Body of pancreas (tissue), 4 donors: ENCODE results near the gene BRINP3. TPM values are rescaled to one million over a fixed set of nuclear protein-coding genes. Genes with fewer than 3 reads are reported as not detected.
A peak's percentile ranks its signal among the peaks of the same experiment; 100 is the strongest.

Experiments used
- ATAC-seq: fragments of 150-250 bp; one replicate; pipeline ENCODE4 v1.9.1; 2016
- DNase-seq, 4 donors: peaks; one replicate each; pipeline ENCODE4 v3.0.0-alpha.2; 2019
- H3K27ac ChIP-seq, 4 donors: fragments of 200-600 bp; sonication (generic); 1 replicate in 3 of 4; 2 replicates in 1 of 4; pipeline versions ENCODE4 v1.5.1 to v1.6.1; 2016 to 2019; ENCODE audit warnings: mild to moderate bottlenecking in 1 of 4, mixed read lengths in 1 of 4, moderate library complexity in 1 of 4
- H3K27me3 ChIP-seq, 2 donors: fragments of 200-600 bp; sonication (generic); one replicate each; pipeline ENCODE4 v1.6.0; 2016; ENCODE audit warnings: mild to moderate bottlenecking in 1 of 2
- H3K36me3 ChIP-seq, 2 donors: fragments of 200-600 bp; sonication (generic); replicated peaks in 1 of 2; 2 replicates each; pipeline ENCODE4 v1.5.1; 2016; ENCODE audit warnings: low read depth in 2 of 2; ENCODE audit not compliant: insufficient read depth in 1 of 2
- H3K4me1 ChIP-seq: fragments of 200-600 bp; sonication (generic); one replicate; pipeline ENCODE4 v1.6.0; 2016
- H3K4me3 ChIP-seq, 2 donors: fragments of 200-600 bp; sonication (generic); 1 replicate in 1 of 2; 2 replicates in 1 of 2; pipeline ENCODE4 v1.5.1; 2016 to 2019
- H3K9me3 ChIP-seq, 3 donors: fragments of 200-600 bp; sonication (generic); 1 replicate in 2 of 3; 2 replicates in 1 of 3; pipeline ENCODE4 v1.5.1; 2016
- CTCF ChIP-seq, 7 experiments: fragments of 450-650 bp in 4 of 7; fragments of 200-600 bp in 3 of 7; sonication (generic) in 3 of 7; IDR thresholded peaks; one replicate each; pipeline ENCODE4 v1.5.1; 2016 to 2019; ENCODE audit warnings: antibody characterized with exemption in 7 of 7
- POLR2A ChIP-seq, 3 donors: fragments of 450-650 bp; IDR thresholded peaks; one replicate each; pipeline ENCODE4 v1.6.1; 2016; ENCODE audit warnings: antibody characterized with exemption in 3 of 3, mild to moderate bottlenecking in 2 of 3
- WGBS, 2 donors: methylation state at CpG; one replicate each; pipeline ENCODE4 v1.1.5; 2017; 5-methylcytosine and 5-hydroxymethylcytosine counted together
- intact Hi-C: fragments of 100-400 bp; cut with DNase I; formaldehyde crosslinking; loops from one replicate; pipeline ENCODE4 v1.15.1; 2023
- total RNA-seq, 2 donors: library from RNA; depleted of rRNA; stranded (reverse); fragments of >200 nt; gene quantifications; one replicate each; pipeline ENCODE4 v1.1.0, GENCODE V29; 2016

Gene BRINP3
- total RNA-seq, 2 donors from 2014 or later = not detected

- Histone ChIP-seq H3K9me3 (no peaks in the 10 kb centered on the region), H3K27ac (no peak overlapping the region), H3K36me3 (no peaks in the 10 kb centered on the region), H3K27me3 (peaks cover 0 to 9% of the 10 kb centered on the region in 2 donors), H3K4me1 (peaks cover 30% of the 10 kb centered on the region), H3K4me3 (peak overlapping the region in 1 of 2 donors; percentile 32)
- no peak for DNase-seq
- TF ChIP-seq CTCF (IDR thresholded peaks at IDR 0.05) (no peak), POLR2A (IDR thresholded peaks at IDR 0.05) (no peak)
- 4 to 7% methylated on average over 4 of the region's 4 CpGs for WGBS, 2 donors
- ATAC-seq = no peak
- intact Hi-C loops = no loop called here
Observed at GRCh38 chr1:190479050-190479397, 1.4 kb upstream of the BRINP3 start.

- DNase-seq (peak in 2 of 4 donors; percentile 3 to 17), ATAC-seq (peak; percentile 45)
- no peaks in the 10 kb centered on the region for H3K36me3 ChIP-seq
- peaks cover 0 to 9% of the 10 kb centered on the region in 2 donors for H3K27me3 ChIP-seq
- TF ChIP-seq POLR2A (IDR thresholded peaks at IDR 0.05) = no peak
- TF ChIP-seq CTCF (IDR thresholded peaks at IDR 0.05) = peak in 1 of 7 experiments; percentile 15
- H3K9me3 ChIP-seq = no peaks in the 10 kb centered on the region
- no peak overlapping the region for H3K27ac ChIP-seq
- H3K4me3 ChIP-seq = peak overlapping the region in 1 of 2 donors; percentile 32
- WGBS, 2 donors = 1 to 2% methylated on average over 37 to 42 of the region's 42 CpGs
- peaks cover 30% of the 10 kb centered on the region for H3K4me1 ChIP-seq
- intact Hi-C loops = no loop called here
Observed at GRCh38 chr1:190478149-190479049, 735 bp upstream of the BRINP3 start.

- DNase-seq = no peak
- WGBS, 2 donors = 33 to 36% methylated on average over 5 of the region's 5 CpGs
- intact Hi-C loops = no loop called here
- Histone ChIP-seq H3K36me3 (no peaks in the 10 kb centered on the region), H3K27ac (no peak overlapping the region), H3K4me1 (peaks cover 30% of the 10 kb centered on the region), H3K27me3 (peaks cover 0 to 9% of the 10 kb centered on the region in 2 donors), H3K4me3 (no peak overlapping the region), H3K9me3 (no peaks in the 10 kb centered on the region)
- ATAC-seq = no peak
- TF ChIP-seq POLR2A (IDR thresholded peaks at IDR 0.05) (no peak), CTCF (IDR thresholded peaks at IDR 0.05) (no peak)
Observed at GRCh38 chr1:190476806-190477205, 858 bp downstream of the BRINP3 start.

GRCh38 chr1:190476321-190476720 is 1.3 kb downstream of the BRINP3 start:
- no peak overlapping the region for H3K4me3 ChIP-seq
- H3K27me3 ChIP-seq = peaks cover 0 to 9% of the 10 kb centered on the region in 2 donors
- no peak overlapping the region for H3K27ac ChIP-seq
- no peak for ATAC-seq
- H3K36me3 ChIP-seq = no peaks in the 10 kb centered on the region
- intact Hi-C loops = no loop called here
- 20 to 22% methylated on average over 5 of the region's 5 CpGs for WGBS, 2 donors
- no peak for TF ChIP-seq POLR2A (IDR thresholded peaks at IDR 0.05)
- TF ChIP-seq CTCF (IDR thresholded peaks at IDR 0.05) = no peak
- DNase-seq = no peak
- no peaks in the 10 kb centered on the region for H3K9me3 ChIP-seq
- H3K4me1 ChIP-seq = peaks cover 30% of the 10 kb centered on the region
